NCI-H2029 (cell line): ENCODE measurements around the gene TP53RK.

Experiments
- DNase-seq: peaks from one replicate; lab custom pipeline; 2025; lab: John Stamatoyannopoulos, UW

Gene TP53RK

GRCh38 chr20:46706242-46706641 lies 17.0 kb upstream of the TP53RK start:
- DNase-seq: no peak

GRCh38 chr20:46705378-46705729 lies 16.1 kb upstream of the TP53RK start:
- DNase-seq: no peak

DNA sequence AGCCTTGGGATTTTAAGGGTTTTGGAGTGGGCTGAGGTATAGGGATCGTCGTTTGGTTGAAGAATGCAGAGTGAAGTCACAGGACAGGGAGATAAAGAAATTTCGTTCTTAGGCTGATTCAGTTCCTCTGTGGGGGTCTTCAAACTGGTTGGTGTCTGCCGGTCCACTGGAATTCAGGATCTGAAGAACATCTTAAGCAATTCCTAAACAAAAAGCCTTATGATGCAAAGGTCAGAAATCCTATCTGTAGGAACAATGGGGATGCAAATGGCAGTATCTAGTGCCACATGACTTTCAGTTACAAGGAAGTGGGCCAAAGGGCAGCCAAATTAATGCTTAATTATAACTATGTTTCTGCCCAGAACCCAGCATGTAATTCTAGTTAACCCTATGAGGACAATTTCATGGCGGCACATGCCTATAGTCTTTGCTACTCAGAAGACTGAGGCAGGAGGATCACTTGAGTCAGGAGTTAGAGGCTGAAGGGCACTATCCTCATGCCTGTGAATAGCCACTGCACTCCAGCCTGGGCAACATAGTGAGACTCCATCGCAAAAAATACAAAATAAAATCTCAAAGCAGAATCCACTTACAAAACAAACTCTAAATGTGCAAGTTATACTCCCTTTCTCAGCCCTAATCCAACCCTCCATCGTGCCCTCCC lies 15.6 kb upstream of the TP53RK start:
- DNase-seq: no peak

DNA sequence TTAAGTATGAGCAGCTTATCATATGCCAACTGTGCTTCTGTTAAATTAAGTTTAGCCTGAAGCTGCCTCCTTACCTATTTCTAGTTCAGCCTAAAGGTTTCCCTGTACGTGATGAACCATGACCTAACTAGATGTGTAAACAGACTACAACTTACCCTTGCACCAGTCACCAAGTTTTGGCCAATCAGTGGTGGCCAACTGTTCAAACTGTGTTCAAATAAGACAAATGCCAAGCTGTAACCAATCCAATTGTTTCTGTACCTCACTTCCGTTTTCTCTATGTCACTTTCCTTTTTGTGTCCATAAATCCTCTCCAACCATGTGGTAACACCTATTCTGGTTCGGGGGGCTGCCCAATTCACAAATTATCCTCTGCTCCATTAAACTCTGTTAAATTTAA lies 14.2 kb upstream of the TP53RK start:
- DNase-seq: no peak

DNA sequence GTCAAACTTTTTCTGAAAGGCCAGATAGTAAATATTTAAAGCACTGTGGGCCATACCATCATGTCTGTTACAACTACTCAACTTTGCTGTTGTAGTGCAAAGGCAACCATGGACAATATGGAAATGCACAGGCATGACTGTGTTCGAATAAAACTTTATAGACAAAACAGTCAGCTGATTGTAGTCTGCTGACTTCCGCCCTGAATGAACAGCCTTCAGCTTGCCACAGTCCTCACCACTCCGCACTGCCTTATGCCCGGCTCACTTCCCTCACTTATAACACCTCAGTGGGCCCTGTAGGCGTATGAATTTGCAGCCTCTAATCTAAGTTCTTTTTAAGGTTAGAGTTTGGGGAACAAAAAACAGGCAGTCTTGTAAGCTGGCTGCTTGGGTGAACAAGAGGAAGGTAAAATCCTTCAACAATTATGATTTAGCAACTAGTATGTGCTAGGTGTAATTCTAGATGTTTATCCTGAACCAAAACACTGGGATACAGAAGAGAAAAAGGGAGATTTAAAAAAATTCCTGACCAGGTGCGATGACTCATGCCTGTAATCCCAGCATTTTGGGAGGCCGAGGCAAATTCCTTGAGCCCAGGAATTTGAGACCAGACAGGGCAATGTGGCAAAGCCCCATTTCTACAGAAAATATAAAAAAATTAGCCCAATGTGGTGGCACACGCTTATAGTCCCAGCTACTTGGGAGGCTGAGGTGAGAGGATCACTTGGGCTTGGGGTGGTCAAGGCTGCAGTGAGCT lies 13.4 kb upstream of the TP53RK start:
- no peak for DNase-seq

GRCh38 chr20:46701986-46702385 lies 12.7 kb upstream of the TP53RK start:
- DNase-seq: no peak

DNA sequence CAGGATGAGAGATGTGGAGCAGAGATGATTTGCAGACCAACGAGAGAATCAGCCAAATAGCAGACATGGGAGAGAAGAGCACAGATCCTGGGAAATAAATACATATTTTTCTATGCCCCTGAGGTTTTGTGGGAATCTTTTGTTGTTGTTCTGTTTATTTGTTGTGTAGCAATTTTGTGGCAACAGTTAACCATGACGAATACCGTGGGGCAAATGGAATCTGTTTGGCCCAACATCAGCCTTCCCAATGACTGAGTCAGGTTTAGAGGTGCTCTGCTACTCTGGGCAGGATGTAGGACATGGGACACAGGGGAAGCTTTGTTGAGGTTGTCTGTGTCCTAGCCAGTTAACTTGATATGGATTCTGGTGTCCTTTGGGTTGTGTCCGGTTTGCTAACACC lies 12.3 kb upstream of the TP53RK start:
- DNase-seq: no peak

GRCh38 chr20:46701057-46701456 lies 11.8 kb upstream of the TP53RK start:
- DNase-seq: no peak

DNA sequence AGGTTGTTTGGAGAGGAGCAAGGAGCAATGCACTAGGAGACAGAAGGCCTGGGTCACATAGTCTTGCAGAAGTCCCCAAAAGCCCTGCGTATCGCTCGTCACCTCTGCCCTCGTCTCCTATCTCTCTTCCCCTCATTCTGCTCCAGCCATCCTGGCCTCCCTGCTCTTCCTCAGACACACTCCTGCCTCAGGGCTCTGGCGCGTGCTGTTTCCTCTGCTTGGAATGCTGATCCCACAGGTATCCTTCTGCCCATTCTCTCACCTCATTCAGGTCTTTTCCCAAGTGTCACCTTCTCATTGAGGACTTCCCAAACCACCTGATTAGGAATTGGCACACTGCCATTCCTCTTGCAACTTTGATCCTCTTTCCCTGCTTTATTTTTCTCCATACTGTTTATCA lies 11.2 kb upstream of the TP53RK start:
- no peak for DNase-seq

DNA sequence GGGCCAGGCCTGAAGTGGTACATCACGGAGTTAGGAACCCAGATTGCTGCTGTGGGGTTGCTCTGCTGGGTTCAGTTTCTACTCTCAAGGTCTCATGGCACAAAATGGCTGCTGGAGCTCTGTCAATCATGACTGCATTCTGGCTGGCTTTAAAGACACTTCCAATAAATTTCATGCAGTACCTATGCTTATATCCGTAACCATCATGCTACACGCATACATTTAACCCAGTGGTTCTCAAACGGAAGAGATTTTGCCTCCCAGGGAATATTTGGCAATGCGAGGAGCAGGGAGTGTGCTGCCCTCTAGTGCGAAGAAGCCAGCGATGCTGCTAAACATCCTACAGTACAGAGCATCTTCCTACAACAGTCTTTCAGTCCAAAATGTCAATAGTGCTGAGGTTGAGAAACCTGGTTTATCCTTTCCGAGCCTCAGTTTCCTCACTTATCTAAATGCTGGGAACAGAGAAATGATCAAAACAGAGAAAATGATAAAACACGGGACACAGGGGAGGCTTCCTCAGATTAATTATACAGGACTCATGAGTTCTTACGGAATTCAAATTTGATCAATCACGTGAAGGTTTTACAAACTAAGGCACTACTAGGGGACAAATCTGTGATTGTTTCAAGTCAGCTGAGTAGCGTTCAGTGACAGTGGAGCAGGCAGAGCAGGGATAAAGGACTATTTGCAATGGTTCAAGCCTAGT lies 10.6 kb upstream of the TP53RK start:
- no peak for DNase-seq

- DNase-seq: no peak
Observed at GRCh38 chr20:46698788-46699187, 9.5 kb upstream of the TP53RK start.

GRCh38 chr20:46696791-46697279 lies 7.6 kb upstream of the TP53RK start:
- no peak for DNase-seq

DNA sequence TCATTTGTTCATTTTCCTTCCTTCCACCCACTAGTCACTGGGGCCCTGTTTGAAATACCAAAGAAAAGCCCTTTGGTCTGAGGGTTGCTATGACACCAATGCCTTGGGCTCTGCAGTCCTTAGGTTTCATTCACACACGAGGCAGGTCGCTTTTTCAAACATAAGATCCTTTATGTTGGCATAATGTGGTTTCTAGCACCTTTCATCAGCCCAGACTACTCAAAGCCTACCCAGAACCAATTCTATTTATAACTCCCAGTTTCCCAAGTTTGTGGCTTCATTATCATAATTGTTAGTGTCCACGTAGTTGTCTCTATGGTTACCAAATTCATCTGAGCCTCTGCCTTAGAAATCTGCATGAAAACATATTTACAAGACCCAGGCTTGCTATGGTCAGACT lies 6.6 kb upstream of the TP53RK start:
- no peak for DNase-seq

DNA sequence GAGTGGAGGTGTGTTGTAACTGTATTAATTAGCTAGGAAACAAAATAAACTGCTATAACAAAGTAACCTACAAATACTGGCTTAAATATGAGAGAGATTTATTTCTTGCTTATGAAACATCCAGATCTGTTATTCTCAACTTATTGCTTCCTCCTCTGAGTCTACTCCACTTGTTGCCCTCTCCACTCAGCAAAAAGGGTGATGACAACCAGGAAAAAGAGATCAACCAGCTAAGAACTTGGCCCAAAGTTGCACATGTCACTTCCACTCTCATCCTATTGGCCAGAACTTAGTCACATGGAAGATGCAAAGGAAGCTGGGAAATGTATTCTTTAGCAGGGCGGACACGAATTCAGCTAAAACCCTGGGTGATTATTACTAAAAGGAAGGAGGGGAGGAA lies 5.2 kb upstream of the TP53RK start:
- peak; percentile 46 for DNase-seq

- no peak for DNase-seq
Observed at GRCh38 chr20:46691196-46691595, 2.0 kb upstream of the TP53RK start.

GRCh38 chr20:46690219-46691106 lies 1.2 kb upstream of the TP53RK start:
- no peak for DNase-seq

DNA sequence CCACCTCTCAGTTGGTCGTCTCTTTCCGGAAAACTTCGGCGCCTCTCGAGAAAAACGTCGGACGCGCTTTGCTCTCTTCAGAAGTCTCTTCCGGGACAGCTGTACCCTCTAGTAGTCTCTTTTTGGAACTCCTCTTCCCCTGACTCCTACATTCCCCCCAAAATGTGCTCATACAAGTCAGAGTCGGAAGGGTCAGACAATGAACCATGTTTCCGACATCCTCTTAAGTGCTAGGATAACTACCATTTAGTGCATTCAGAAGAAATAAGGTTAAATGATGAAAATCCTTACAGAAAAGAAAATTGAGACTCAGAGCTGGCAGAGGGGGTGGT lies 476 bp upstream of the TP53RK start:
- no peak for DNase-seq

GRCh38 chr20:46688151-46689081 lies 828 bp downstream of the TP53RK start:
- DNase-seq: no peak

DNA sequence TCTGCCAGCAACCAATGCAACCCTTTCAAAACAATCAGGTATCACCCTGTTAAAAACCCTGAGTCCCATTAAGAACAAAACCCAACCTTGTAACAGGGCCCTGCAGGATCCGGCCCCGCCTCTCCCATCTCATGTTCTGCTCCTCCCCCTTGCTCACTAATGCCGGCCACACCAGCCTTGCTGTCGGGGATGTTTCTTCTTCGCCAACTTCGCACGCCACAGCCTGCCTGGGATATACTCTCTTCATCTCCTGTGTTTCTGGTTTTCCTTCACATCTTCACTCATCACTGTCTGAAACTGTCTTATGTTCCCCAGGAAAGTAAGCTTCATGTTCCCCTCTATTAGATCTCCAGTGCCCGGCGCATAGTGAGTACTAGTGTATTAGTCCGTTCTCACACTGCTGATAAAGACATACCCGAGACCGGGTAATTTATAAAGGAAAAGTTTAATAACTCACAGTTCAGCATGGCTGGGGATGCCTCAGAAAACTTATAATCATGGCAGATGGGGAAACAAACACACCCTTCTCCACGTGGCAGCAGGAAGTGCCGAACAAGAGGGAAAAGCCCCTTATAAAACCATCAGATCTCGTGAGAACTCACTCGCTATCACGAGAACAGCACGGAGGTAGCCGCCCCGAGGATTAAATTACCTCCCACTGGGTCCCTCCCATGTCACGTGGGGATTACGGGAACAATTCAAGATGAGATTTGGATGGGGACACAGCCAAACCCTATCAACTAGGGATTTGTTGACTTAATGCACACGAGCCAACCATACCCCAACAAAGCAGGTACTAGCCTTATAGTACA lies 5.1 kb downstream of the TP53RK start:
- peak; percentile 93 for DNase-seq

GRCh38 chr20:46683668-46683938 lies 5.6 kb downstream of the TP53RK start:
- no peak for DNase-seq
